ENCODE measurements around the gene ZNF14. TPM values are rescaled to one million over a fixed set of nuclear protein-coding genes. Genes with fewer than 3 reads are reported as not detected.

The ZNF14 gene
- total and polyA plus RNA-seq, 2 of the 13 experiments (the other 11 are each of a cell fraction or from before 2014, with no cell fraction given) = 1.9 to 6.2 TPM

DNA sequence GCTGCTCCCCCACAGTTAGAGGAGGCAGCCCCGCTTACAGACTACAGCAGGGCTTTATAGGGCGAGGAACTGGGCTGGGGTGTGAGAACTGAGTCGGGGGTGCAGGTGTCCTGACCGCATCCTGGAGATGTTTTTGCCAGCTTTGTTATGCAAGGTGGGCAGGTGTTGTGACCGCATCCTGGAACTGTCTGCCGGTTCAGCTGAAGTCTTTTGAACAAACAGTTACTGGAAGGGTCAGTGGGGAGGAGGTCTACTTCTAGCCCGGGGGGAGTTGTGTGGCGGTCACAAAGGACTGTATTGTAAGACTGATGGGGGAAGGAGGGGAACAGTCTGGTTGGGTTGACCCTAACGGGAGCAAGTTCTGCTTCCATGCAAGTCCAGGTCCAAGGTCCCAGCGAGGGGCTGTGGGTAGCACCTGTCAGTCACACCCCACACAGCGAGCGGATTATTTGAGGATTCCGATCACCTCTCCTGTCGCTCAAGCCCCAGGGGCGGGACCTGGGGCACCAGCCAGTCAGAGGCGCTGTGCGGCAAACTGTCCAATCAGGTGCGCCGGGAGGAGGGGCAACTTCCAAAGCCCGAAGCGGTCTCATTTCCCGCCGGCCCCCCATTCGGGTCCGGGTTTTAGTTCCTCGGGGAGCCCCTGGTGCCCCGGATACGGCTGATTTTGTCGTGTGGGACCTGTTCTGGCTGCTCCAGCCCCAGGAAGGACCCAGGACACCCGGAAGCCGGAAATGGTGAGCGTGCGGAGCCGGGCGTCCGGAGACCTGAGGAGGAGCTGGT lies 64.5 kb downstream of the ZNF14 start, which contains the start of gene ZNF101 (continued):
- TF ChIP-seq FOXO1 (CRISPR knock-in tag; IDR thresholded peaks at IDR 0.05) = peak; percentile 91
- no peak; the same call in 1 of the 2 replicates for TF ChIP-seq KLF15 (CRISPR knock-in tag; IDR thresholded peaks at IDR 0.05; ENCODE audit: borderline replicate concordance)
- peak; percentile 55; the same call in 1 of the 2 replicates for TF ChIP-seq RCOR2 (CRISPR knock-in tag; IDR thresholded peaks at IDR 0.05)
- TF ChIP-seq, protein P1, sequence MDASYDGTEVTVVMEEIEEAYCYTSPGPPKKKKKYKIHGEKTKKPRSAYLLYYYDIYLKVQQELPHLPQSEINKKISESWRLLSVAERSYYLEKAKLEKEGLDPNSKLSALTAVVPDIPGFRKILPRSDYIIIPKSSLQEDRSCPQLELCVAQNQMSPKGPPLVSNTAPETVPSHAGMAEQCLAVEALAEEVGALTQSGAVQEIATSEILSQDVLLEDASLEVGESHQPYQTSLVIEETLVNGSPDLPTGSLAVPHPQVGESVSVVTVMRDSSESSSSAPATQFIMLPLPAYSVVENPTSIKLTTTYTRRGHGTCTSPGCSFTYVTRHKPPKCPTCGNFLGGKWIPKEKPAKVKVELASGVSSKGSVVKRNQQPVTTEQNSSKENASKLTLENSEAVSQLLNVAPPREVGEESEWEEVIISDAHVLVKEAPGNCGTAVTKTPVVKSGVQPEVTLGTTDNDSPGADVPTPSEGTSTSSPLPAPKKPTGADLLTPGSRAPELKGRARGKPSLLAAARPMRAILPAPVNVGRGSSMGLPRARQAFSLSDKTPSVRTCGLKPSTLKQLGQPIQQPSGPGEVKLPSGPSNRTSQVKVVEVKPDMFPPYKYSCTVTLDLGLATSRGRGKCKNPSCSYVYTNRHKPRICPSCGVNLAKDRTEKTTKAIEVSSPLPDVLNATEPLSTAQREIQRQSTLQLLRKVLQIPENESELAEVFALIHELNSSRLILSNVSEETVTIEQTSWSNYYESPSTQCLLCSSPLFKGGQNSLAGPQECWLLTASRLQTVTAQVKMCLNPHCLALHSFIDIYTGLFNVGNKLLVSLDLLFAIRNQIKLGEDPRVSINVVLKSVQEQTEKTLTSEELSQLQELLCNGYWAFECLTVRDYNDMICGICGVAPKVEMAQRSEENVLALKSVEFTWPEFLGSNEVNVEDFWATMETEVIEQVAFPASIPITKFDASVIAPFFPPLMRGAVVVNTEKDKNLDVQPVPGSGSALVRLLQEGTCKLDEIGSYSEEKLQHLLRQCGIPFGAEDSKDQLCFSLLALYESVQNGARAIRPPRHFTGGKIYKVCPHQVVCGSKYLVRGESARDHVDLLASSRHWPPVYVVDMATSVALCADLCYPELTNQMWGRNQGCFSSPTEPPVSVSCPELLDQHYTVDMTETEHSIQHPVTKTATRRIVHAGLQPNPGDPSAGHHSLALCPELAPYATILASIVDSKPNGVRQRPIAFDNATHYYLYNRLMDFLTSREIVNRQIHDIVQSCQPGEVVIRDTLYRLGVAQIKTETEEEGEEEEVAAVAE (CRISPR knock-in tag; IDR thresholded peaks at IDR 0.05; ENCODE audit: borderline replicate concordance) = 0 out of 2 replicates have a peak, but pooled peaks have one; percentile 18
- TF ChIP-seq ZFP90 (CRISPR knock-in tag; IDR thresholded peaks at IDR 0.05; ENCODE audit: borderline replicate concordance) = peak; percentile 76
- no peak for TF ChIP-seq TAF15 (IDR thresholded peaks at IDR 0.05; ENCODE audit: low read depth, low read length, poor library complexity, severe bottlenecking)
- TF ChIP-seq ZNF550 (CRISPR knock-in tag; IDR thresholded peaks at IDR 0.05; ENCODE audit: borderline replicate concordance) = no peak
- no peak for TF ChIP-seq PTBP1 (IDR thresholded peaks at IDR 0.05; ENCODE audit: low read depth, low read length, poor library complexity, severe bottlenecking)
- no peak for TF ChIP-seq KAT2B (IDR thresholded peaks at IDR 0.05; ENCODE audit: borderline replicate concordance, low read depth, low read length)
- TF ChIP-seq ZNF546 (CRISPR knock-in tag; conservative IDR thresholded peaks at IDR 0.05) = 0 out of 2 replicates have a peak, but pooled peaks have one; percentile 47
- no peak for TF ChIP-seq DBP (CRISPR knock-in tag; IDR thresholded peaks at IDR 0.05; ENCODE audit: not compliant biosample characterization)
- no peak for TF ChIP-seq ZNF253 (CRISPR knock-in tag; IDR thresholded peaks at IDR 0.05; ENCODE audit: borderline replicate concordance)
- peak; percentile 59 for TF ChIP-seq PHF8 (CRISPR knock-in tag; IDR thresholded peaks at IDR 0.05)
- TF ChIP-seq KDM3A (CRISPR knock-in tag; IDR thresholded peaks at IDR 0.05; ENCODE audit: low read depth) = no peak
- TF ChIP-seq ZNF318 (CRISPR knock-in tag; IDR thresholded peaks at IDR 0.05) = 0 out of 2 replicates have a peak, but pooled peaks have one; percentile 31
